ENCODE results near the gene STEEP1.

- TF ChIP-seq CTCF (IDR thresholded peaks at IDR 0.05), result no peak
- no peak for TF ChIP-seq EP300 (IDR thresholded peaks at IDR 0.05)
- no peak for TF ChIP-seq POLR2A (IDR thresholded peaks at IDR 0.05)
Observed at GRCh38 chrX:119539872-119540271, 25.3 kb downstream of the STEEP1 start.
